Nephron progenitor cell (in vitro differentiated cells): ENCODE data around the gene PCNX4.

Source experiments
- DNase-seq: peaks from one replicate; pipeline ENCODE4 v3.0.0; 2021
- H3K27ac Mint-ChIP-seq: 2 replicates; pipeline ENCODE4 v1.8.0; 2021; ENCODE audit warnings: mild to moderate bottlenecking, moderate library complexity, mixed read lengths
- H3K27me3 Mint-ChIP-seq: 2 replicates; pipeline ENCODE4 v1.8.0; 2021; ENCODE audit warnings: mild to moderate bottlenecking, low read depth, mixed read lengths; ENCODE audit not compliant: poor library complexity
- H3K36me3 Mint-ChIP-seq: 2 replicates; pipeline ENCODE4 v1.8.0; 2021; ENCODE audit warnings: low read depth, mixed read lengths
- H3K4me1 Mint-ChIP-seq: 2 replicates; pipeline ENCODE4 v1.8.0; 2021; ENCODE audit warnings: mixed read lengths
- H3K4me3 Mint-ChIP-seq: 2 replicates; pipeline ENCODE4 v1.8.0; 2021; ENCODE audit warnings: mild to moderate bottlenecking, moderate library complexity, mixed read lengths
- H3K9me3 Mint-ChIP-seq: 2 replicates; pipeline ENCODE4 v1.8.0; 2021; ENCODE audit warnings: mild to moderate bottlenecking, moderate library complexity, mixed read lengths
- CTCF ChIP-seq: fragments of 200-600 bp; sonication (generic); IDR thresholded peaks from 2 replicates; pipeline ENCODE4 v1.5.0; 2021; ENCODE audit warnings: antibody characterized with exemption

The PCNX4 gene

GRCh38 chr14:60196291-60196690 is 104.6 kb downstream of the PCNX4 start:
- H3K27ac Mint-ChIP-seq = no peak overlapping the region
- no peak overlapping the region for H3K4me3 Mint-ChIP-seq
- H3K4me1 Mint-ChIP-seq = peaks cover 10% of the 10 kb centered on the region
- H3K27me3 Mint-ChIP-seq = peaks cover 6% of the 10 kb centered on the region
- H3K9me3 Mint-ChIP-seq = peaks cover 30% of the 10 kb centered on the region
- peaks cover 10% of the 10 kb centered on the region for H3K36me3 Mint-ChIP-seq
- DNase-seq = no peak
- no peak for TF ChIP-seq CTCF

GRCh38 chr14:60197629-60198303 is 106.0 kb downstream of the PCNX4 start:
- Mint-ChIP-seq H3K4me3 (no peak overlapping the region), H3K9me3 (peaks cover 35% of the 10 kb centered on the region), H3K27ac (no peak overlapping the region), H3K4me1 (peaks cover 10% of the 10 kb centered on the region), H3K36me3 (peaks cover 10% of the 10 kb centered on the region), H3K27me3 (peaks cover 6% of the 10 kb centered on the region)
- DNase-seq = no peak
- no peak for TF ChIP-seq CTCF

- Mint-ChIP-seq H3K27me3 (peaks cover 4% of the 10 kb centered on the region), H3K27ac (no peak overlapping the region), H3K4me1 (peaks cover 15% of the 10 kb centered on the region), H3K36me3 (peaks cover 10% of the 10 kb centered on the region), H3K4me3 (no peak overlapping the region), H3K9me3 (peaks cover 35% of the 10 kb centered on the region)
- no peak for DNase-seq
- TF ChIP-seq CTCF = no peak
These were observed 107.6 kb downstream of the PCNX4 start for GRCh38 chr14:60199321-60199720.

GRCh38 chr14:60204104-60204842 is 112.5 kb downstream of the PCNX4 start:
- Mint-ChIP-seq H3K4me3 (no peak overlapping the region), H3K9me3 (peaks cover 23% of the 10 kb centered on the region), H3K4me1 (peaks cover 13% of the 10 kb centered on the region), H3K27me3 (peaks cover 6% of the 10 kb centered on the region), H3K27ac (no peak overlapping the region), H3K36me3 (no peaks in the 10 kb centered on the region)
- no peak for DNase-seq
- no peak for TF ChIP-seq CTCF

- H3K4me1 Mint-ChIP-seq = peaks cover 13% of the 10 kb centered on the region
- no peak overlapping the region for H3K4me3 Mint-ChIP-seq
- no peaks in the 10 kb centered on the region for H3K36me3 Mint-ChIP-seq
- peaks cover 15% of the 10 kb centered on the region for H3K9me3 Mint-ChIP-seq
- H3K27me3 Mint-ChIP-seq = peaks cover 7% of the 10 kb centered on the region
- no peak for DNase-seq
- no peak for TF ChIP-seq CTCF
- no peak overlapping the region for H3K27ac Mint-ChIP-seq
These were observed 113.4 kb downstream of the PCNX4 start for GRCh38 chr14:60204843-60205774.
